Raji (cell line): Measurements from ENCODE around the gene MRPS2.

Experiments used
- POLR2A ChIP-seq: IDR thresholded peaks from 2 replicates; pipeline ENCODE4 v1.6.1; 2011; ENCODE audit warnings: low read depth, low read length, control low read depth; ENCODE audit not compliant: insufficient read depth

The MRPS2 gene

DNA sequence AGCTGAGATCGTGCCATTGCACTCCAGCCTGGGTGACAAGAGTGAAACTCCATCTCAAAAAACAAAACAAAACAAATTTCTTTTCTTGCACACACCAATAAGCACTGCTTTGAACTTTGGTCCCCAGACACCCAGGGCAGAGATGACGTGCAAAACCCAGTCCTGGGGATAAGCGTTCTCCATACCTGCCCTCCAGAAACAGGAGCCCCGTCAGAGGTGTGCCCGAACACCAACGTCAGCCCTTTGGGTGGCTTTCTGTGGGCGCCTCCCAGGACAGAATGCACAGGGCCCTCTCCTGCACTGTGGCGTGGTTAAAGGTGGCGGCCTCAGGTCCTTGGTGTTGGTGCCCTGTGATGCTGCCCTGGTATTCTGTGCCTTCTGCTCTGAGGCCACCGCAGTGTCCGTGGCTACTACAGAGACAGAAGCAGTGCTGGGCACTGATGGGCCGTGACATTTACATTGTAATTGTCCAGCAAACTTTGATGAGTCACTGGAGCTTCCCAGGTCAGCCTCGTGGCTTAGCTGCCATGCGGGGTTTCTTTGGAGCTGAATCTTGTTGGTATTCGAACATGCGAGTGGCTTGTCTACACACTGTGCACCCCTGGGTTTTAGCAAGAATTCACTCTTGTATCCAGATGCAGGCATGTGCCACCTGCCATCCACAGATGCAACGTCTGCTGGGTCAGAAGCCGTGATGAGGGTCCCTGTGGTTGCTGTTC is 11.1 kb upstream of the MRPS2 start:
- no peak for TF ChIP-seq POLR2A

- TF ChIP-seq POLR2A, result no peak
Observed at GRCh38 chr9:135490166-135490870, 10.2 kb upstream of the MRPS2 start.

- TF ChIP-seq POLR2A, result no peak
Observed at GRCh38 chr9:135490980-135491464, 9.5 kb upstream of the MRPS2 start.

DNA sequence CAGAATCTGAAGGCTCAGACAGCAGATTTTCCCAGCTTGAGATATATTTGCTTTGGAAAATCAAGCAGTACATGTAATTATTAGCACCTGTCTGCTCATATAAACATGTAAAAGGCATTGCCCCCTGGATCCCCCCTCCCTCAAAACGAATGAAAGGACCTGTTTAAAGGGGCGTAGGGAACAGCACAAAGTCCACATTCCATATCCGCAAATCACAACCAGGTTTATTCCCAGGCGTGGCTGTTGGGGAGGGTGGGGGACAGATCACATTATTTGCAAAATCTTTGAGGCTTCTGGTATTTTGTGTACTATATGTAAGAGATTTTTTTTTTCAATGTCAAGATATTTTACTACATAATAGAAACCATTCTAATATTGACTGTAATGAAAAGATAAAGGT is 8.7 kb upstream of the MRPS2 start:
- no peak for TF ChIP-seq POLR2A

- no peak for TF ChIP-seq POLR2A
Observed at GRCh38 chr9:135492886-135493669, 7.4 kb upstream of the MRPS2 start.

GRCh38 chr9:135494791-135495559 is 5.5 kb upstream of the MRPS2 start:
- TF ChIP-seq POLR2A, result no peak

DNA sequence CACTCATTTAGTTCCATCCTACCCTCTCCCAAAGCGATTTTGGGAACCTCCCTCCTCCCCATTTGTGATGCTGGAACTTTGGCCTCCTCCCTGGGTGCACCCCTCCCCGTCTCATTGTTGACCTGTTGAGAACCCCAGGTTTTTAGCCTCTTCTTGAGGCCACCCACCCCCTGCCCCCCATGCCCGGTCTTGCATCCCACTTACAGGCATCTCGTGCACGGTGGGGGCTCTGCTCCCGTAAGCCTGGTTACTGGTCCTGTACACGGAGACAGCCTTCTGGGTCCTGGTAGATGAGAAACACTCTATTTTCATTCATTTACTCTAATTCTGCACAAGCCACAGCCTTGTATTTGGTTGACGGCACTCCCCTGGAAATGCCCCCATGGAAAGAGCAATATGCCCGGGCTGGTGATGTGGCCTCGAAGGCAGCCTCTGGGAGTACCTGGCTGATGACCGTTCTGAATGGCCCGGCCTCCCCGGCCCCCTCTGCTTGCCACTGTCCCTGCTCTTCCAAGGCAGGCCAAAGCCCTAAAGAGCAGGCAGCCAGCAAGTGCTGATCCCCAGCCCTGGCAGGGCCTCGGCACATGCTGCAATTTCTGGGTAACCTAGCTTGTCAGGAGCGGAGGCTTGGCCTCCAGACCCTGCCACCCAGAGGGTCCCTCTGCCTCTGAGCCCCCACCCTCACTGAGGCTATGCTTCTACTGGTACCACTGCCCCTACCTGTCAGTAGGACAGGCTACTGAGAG is 1.9 kb upstream of the MRPS2 start:
- no peak for TF ChIP-seq POLR2A

- no peak for TF ChIP-seq POLR2A
Observed at GRCh38 chr9:135499326-135500070, 984 bp upstream of the MRPS2 start.

GRCh38 chr9:135500071-135500524 is 384 bp upstream of the MRPS2 start:
- no peak for TF ChIP-seq POLR2A

DNA sequence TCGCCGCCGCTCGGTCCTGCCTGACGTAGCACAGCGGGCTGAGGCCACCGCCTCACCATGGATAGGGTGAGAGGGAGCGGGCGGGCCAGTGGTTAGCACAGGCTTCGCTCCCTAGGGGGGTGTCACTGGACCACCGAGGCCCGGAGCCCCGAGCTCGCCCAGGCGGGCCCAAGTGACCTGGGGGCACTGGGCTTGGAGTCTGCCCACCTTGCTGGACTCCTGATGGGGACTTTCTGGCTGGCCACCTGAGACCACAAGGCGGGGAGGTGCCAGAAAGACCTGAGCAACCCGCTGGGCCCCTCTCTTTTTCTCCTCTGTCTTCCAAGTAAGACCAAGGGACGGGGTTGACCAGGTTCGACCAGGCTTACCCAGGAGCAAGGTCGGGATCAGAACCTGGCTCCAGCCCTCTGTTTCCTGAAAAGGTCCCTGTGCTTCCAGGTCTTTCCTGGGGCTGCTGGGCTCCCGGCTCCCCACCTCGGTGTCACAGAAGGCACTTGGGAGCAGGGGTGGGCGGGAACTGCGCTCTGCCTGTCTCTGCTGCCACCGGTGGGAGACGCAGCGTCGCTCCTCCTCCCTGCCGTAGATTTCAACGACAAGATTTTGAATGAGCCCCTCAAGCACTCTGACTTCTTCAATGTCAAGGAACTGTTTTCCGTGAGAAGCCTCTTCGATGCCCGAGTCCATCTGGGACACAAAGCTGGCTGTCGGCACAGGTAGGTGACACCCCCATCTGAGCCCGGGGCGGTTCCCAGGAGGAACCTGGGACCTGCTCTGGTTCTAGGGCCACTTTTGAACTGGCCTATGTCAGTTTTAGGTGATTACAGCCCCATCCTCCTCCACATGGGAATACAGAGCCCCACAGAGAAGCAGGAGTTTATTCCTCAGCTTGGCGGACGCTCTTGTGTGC is 1.0 kb downstream of the MRPS2 start:
- TF ChIP-seq POLR2A, result no peak

GRCh38 chr9:135502168-135502872 is 1.8 kb downstream of the MRPS2 start:
- TF ChIP-seq POLR2A, result no peak

DNA sequence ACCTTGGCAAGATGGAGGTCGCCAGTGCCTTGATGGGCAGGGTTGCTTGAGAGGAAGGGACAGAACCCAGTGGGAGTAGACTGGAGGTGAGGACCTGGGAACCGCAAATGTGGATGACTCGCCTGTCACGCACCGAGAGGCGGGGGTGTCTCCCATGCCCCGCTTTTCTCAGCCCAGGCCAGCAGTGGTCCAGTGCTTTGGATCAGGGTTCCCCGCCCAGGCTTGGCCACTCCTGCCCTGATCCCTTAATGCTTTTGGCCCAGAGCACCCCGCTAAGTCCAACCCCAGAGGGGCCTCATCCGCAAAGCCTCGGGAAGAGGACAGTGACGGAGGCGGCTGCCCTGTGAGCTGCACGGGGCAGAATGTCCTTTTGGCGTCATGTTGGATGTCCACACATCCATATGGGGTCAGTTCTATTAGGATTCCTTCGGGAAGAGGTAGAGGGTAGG is 2.4 kb downstream of the MRPS2 start:
- TF ChIP-seq POLR2A, result no peak
